Esophagus muscularis mucosa (tissue), 4 donors: ENCODE measurements around the gene ANKRD29. TPM values are rescaled to one million over a fixed set of nuclear protein-coding genes. Genes with fewer than 3 reads are reported as not detected.

Experiments
- DNase-seq: peaks from one replicate; pipeline ENCODE4 v3.0.0-alpha.2; 2017; ENCODE audit errors: extremely low spot score
- H3K27ac ChIP-seq, 4 donors: fragments of 200-600 bp; sonication (generic); replicated peaks in 1 of 4; 1 replicate in 3 of 4; 2 replicates in 1 of 4; pipeline ENCODE4 v1.5.1; 2016 to 2019; ENCODE audit warnings: mild to moderate bottlenecking in 1 of 4
- H3K27me3 ChIP-seq, 4 donors: fragments of 200-600 bp; sonication (generic); one replicate each; pipeline versions ENCODE4 v1.5.1 to v1.6.0; 2016 to 2019
- H3K36me3 ChIP-seq, 4 donors: fragments of 200-600 bp; sonication (generic); one replicate each; pipeline ENCODE4 v1.5.1; 2016 to 2019
- H3K4me1 ChIP-seq, 4 donors: fragments of 200-600 bp; sonication (generic); one replicate each; pipeline ENCODE4 v1.5.1; 2016 to 2019
- H3K4me3 ChIP-seq, 4 donors: fragments of 200-600 bp; sonication (generic); 1 replicate in 2 of 4; 2 replicates in 2 of 4; pipeline ENCODE4 v1.5.1; 2016 to 2019; ENCODE audit warnings: mild to moderate bottlenecking in 4 of 4, moderate library complexity in 1 of 4
- H3K9me3 ChIP-seq, 4 donors: fragments of 200-600 bp; sonication (generic); 1 replicate in 3 of 4; 2 replicates in 1 of 4; pipeline ENCODE4 v1.5.1; 2016 to 2019
- EP300 ChIP-seq: sonication (generic); formaldehyde crosslinking; IDR thresholded peaks from one replicate; pipeline ENCODE4 v1.6.1; 2017; ENCODE audit warnings: antibody characterized with exemption
- POLR2A ChIP-seq: fragments of 450-650 bp; IDR thresholded peaks from one replicate; pipeline ENCODE4 v1.6.1; 2017; ENCODE audit warnings: antibody characterized with exemption, moderate library complexity, mild to moderate bottlenecking, low read depth
- POLR2AphosphoS5 ChIP-seq, 2 donors: sonication (generic); formaldehyde crosslinking; IDR thresholded peaks; one replicate each; pipeline ENCODE4 v1.6.1; 2017; ENCODE audit warnings: antibody characterized with exemption in 2 of 2
- WGBS: methylation state at CpG from one replicate; pipeline ENCODE4 v1.1.5; 2018; 5-methylcytosine and 5-hydroxymethylcytosine counted together
- intact Hi-C: fragments of 100-400 bp; cut with DNase I; formaldehyde crosslinking; loops from one replicate; pipeline ENCODE4 v1.15.1; 2023
- total RNA-seq, 4 donors: library from RNA; depleted of rRNA; stranded (reverse); fragments of >200 nt; gene quantifications; one replicate each; pipeline versions ENCODE4 v1.1.0 to v1.2.1, GENCODE V29; 2016
- TF ChIP-seq, protein P1 (sequence below), 3 experiments: fragments of 200-600 bp in 2 of 3; fragments of 450-650 bp in 1 of 3; sonication (generic) in 2 of 3; IDR thresholded peaks; one replicate each; pipeline ENCODE4 v1.5.1; 2017 to 2019; ENCODE audit warnings: antibody characterized with exemption in 3 of 3, mild to moderate bottlenecking in 2 of 3, moderate library complexity in 1 of 3

The ANKRD29 gene
- total RNA-seq, 4 donors from 2014 or later = 7.8 to 14.4 (median 10.9) TPM

DNA sequence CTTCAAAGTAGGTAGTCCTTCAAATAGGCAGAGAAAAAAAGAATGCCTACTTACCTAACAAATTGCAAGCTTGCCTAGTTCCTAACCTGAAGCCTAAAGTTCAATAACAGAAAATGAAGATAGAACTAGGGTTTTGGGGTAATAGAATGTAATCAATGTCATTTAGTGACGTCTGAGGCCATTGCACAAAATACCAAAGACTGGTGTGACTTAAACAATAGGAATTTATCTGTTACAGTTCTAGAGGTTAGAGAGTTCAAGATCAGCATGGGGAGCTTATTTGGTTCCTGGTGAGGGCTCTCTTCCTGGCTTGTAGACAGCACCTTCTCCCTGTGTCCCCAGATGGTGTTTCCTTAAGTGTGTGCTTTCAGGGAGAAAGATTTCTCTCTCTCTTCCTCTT, 71.7 kb downstream of the ANKRD29 start:
- no peak for DNase-seq
- H3K27me3 ChIP-seq = no peaks in the 10 kb centered on the region
- no peaks in the 10 kb centered on the region for H3K36me3 ChIP-seq
- WGBS = 45% methylated on average over 1 of the region's 1 CpG
- peaks cover 5 to 8% (median 7%) of the 10 kb centered on the region in 4 donors for H3K4me1 ChIP-seq
- H3K27ac ChIP-seq = no peak overlapping the region
- no peak for TF ChIP-seq POLR2A
- no peak for TF ChIP-seq POLR2AphosphoS5 (IDR thresholded peaks at IDR 0.05)
- no peak for TF ChIP-seq EP300
- TF ChIP-seq, protein P1, sequence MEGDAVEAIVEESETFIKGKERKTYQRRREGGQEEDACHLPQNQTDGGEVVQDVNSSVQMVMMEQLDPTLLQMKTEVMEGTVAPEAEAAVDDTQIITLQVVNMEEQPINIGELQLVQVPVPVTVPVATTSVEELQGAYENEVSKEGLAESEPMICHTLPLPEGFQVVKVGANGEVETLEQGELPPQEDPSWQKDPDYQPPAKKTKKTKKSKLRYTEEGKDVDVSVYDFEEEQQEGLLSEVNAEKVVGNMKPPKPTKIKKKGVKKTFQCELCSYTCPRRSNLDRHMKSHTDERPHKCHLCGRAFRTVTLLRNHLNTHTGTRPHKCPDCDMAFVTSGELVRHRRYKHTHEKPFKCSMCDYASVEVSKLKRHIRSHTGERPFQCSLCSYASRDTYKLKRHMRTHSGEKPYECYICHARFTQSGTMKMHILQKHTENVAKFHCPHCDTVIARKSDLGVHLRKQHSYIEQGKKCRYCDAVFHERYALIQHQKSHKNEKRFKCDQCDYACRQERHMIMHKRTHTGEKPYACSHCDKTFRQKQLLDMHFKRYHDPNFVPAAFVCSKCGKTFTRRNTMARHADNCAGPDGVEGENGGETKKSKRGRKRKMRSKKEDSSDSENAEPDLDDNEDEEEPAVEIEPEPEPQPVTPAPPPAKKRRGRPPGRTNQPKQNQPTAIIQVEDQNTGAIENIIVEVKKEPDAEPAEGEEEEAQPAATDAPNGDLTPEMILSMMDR (IDR thresholded peaks at IDR 0.05) = no peak
- H3K4me3 ChIP-seq = no peak overlapping the region
- intact Hi-C loops = no loop called here
- H3K9me3 ChIP-seq = no peaks in the 10 kb centered on the region

DNA sequence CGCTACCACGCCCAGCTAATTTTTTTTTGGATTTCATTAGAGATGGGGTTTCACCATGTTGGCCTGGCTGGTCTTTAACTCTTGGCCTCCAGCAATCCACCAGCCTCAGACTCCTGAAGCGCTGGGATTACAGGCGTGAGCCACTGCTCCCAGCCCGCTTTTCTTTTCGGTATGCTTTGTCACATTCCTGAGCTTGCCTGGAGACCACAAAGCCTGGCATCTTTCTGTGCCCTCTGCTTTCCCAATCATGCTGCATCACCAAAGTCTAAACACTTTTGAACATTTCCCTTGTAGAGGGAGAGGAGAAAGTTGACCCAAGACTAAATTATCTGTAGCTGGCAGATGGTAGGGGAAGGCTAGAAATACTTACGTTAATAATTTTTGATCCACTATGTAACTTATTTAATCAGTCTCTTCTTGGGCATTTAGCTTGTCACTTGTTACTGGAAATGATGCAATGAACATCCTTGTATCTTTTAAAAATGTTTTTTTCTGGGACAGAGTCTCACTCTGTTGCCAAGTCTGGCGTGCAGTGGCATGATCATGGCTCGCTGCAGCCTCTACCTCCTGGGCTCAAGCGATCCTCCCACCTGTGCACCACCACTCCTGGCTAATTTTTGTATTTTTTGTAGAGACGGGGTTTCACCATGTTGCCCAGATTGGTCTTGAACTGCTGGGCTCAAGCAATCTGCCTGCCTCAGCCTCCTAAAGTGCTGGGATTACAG, 73.7 kb downstream of the ANKRD29 start:
- intact Hi-C loops = loop anchor here (5.0 to 10.0 kb wide), 2 partner anchors 87 to 134 kb away; partner anchors contain the start of genes RIOK3 and RMC1
- H3K27me3 ChIP-seq = no peaks in the 10 kb centered on the region

DNA sequence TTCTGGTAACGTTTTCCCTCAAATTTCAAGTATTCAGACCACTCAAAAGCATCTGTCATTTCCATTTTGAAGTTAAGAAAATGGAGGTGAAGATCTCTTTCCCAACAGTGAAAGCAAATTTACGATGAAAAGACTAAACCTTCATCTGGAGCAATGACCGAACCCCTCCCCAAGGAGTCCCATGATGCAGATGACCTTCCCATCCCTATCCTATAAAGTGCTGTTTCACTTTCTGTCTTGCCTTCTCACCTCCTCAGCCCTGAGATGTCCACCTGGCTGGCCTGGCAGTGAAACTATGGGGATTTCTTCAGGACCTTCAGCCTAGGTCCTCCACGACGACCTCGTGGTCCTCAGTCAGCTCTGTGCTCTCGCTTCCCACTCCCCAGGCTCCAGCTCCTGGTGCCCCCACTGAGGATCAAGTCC, 75.5 kb downstream of the ANKRD29 start:
- DNase-seq = no peak
- Histone ChIP-seq H3K4me1 (peaks cover 30 to 46% (median 43%) of the 10 kb centered on the region in 4 donors), H3K36me3 (no peaks in the 10 kb centered on the region), H3K4me3 (peak overlapping the region; percentile 84 to 97 (median 92)), H3K27me3 (no peaks in the 10 kb centered on the region), H3K27ac (peak overlapping the region; percentile 98 to 100 (median 99)), H3K9me3 (no peaks in the 10 kb centered on the region)
- intact Hi-C loops = loop anchor here (2.0 to 10.0 kb wide), 3 partner anchors 70 to 132 kb away; partner anchors contain the start of genes RIOK3 and RMC1
- 53% methylated on average over 7 of the region's 7 CpGs for WGBS
- no peak for TF ChIP-seq EP300
- TF ChIP-seq, protein P1 (IDR thresholded peaks at IDR 0.05) = peak in 1 of 3 experiments; percentile 1

More for the DNA sequence above, 73.7 kb downstream of the ANKRD29 start:
- no peak for DNase-seq
- Histone ChIP-seq H3K36me3 (no peaks in the 10 kb centered on the region), H3K9me3 (no peaks in the 10 kb centered on the region), H3K4me3 (no peak overlapping the region), H3K27ac (no peak overlapping the region), H3K4me1 (peaks cover 21 to 28% (median 25%) of the 10 kb centered on the region in 4 donors)
- no peak for TF ChIP-seq POLR2A
- TF ChIP-seq POLR2AphosphoS5 (IDR thresholded peaks at IDR 0.05) = no peak
- TF ChIP-seq, protein P1 (IDR thresholded peaks at IDR 0.05) = no peak
- TF ChIP-seq EP300 = no peak
- WGBS = 88% methylated on average over 11 of the region's 11 CpGs

DNA sequence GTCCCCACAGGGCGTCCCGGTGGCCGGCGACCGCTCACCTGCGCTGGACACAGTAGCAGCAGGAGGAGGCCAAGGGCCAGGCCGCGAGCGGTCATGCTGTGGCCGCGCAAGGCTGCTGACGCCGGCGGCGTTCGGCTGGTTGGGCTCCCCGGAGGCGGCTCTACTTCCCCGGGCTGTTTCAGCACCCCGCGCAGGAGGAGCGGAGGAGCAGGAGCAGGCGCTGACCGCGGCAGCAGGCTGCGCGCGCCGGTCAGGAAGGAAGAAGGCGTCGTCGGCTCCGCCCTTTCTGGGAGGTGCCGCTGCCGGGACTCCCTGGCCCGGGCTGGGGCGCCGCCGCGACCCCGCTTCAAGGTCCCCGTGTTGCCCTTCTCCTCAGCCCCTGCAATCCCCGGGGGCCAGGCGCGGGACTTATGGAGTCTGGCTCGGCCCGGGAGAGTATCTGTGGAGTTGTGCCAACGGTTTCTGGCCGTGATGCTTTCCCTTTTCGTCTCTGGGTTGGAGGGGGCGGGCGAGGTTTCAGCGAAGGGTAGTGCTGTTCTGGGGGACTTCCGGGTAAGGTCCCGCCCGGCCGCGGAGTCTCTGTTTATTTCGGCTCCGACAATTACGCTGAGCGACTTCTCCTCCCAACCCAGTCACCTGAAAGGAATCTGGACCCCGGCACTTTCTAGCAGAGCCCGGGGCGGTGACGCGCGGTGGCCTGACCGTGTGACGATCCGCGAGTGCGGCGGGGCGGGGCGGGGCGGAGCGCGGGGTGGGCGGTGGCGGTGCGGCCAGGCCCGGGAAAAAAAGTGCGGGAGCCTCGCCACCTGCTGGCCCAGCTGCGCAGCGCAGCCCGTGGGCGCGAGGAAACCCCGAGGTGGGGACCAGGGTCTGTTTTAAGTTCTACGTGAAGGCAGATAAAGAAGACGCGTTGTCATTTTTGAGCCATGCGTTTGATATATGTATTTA, 76.2 kb downstream of the ANKRD29 start, which contains the start of gene NPC1:
Gene NPC1, minus strand, starts transcription at position 258 of the 948 bp plus-strand sequence. Its CDS starts 163 bp downstream, at position 95.
- Histone ChIP-seq H3K36me3 (no peaks in the 10 kb centered on the region), H3K27ac (peak within 1 kb of the TSS; percentile 98 to 100 (median 99)), H3K27me3 (no peaks in the 10 kb centered on the region), H3K9me3 (no peaks in the 10 kb centered on the region), H3K4me3 (peak within 1 kb of the TSS; percentile 84 to 97 (median 92)), H3K4me1 (peaks cover 30 to 53% (median 49%) of the 10 kb centered on the region in 4 donors)
- TF ChIP-seq EP300 (no peak), POLR2AphosphoS5 (IDR thresholded peaks at IDR 0.05) (peak; percentile 89 to 97), POLR2A (peak; percentile 90)
- TF ChIP-seq, protein P1 (IDR thresholded peaks at IDR 0.05) = peak; percentile 93 to 98 (median 98)
- WGBS = under 1% methylated on average over 25 of the region's 95 CpGs
- DNase-seq = peak; percentile 97
- intact Hi-C loops = loop anchor here (2.0 to 10.0 kb wide), 3 partner anchors 70 to 132 kb away; partner anchors contain the start of genes RIOK3 and RMC1
